Heart left ventricle (tissue), 13 donors: ENCODE data around the gene TEX101.
"Not testable (repeated sequence)": the region's sequence is repeated elsewhere in the genome, so short reads cannot be mapped to it uniquely, and the experiment has no call there.

ENCODE experiments used
- POLR2A ChIP-seq, 2 donors: fragments of 450-650 bp; IDR thresholded peaks; one replicate each; pipeline ENCODE4 v1.6.1; 2017; ENCODE audit warnings: antibody characterized with exemption in 2 of 2, mild to moderate bottlenecking in 2 of 2, moderate library complexity in 2 of 2
- TF ChIP-seq, protein P1 (sequence below), 12 donors: fragments of 200-600 bp; sonication (generic) in 4 of 12; IDR thresholded peaks; one replicate each; pipeline versions ENCODE4 v1.5.0 to v1.8.0; 2018 to 2022; ENCODE audit warnings: antibody characterized with exemption in 12 of 12, mild to moderate bottlenecking in 5 of 12
- donor health status: ischemic (EF 13 %, LVEDD 7.1; RV severe dilation, severe dysfunction).
- donor health status: DM: no; HTN: yes; CAD: no.
- donor health status: DM: no; HTN: no; CAD: no.
- donor health status: ischemic (EF 25% LVEDD 6.9; RV normal size, moderate dysfunction).
- donor health status: ischemic (EF 25% LVEDD 5.7; RV mildly dilated, moderate dysfunction).
- donor health status: ischemic (EF 35%, LVEDD 5.7; RV mildly dilated, moderate dysfunction).
- donor health status: nonischemic (EF 11% LVEDD 7.7; RV severe dilation, severe dysfunction).
- donor health status: DM: yes; HTN: yes; CAD: no.
- donor health status: PGD.
- donor health status: ischemic (EF 29% LVEDD 5.4; RV normal size, mild dysfunction).
- donor health status: nonischemic (EF 23%, LVEDD 6.1; RV moderate dilation, normal function).

DNA sequence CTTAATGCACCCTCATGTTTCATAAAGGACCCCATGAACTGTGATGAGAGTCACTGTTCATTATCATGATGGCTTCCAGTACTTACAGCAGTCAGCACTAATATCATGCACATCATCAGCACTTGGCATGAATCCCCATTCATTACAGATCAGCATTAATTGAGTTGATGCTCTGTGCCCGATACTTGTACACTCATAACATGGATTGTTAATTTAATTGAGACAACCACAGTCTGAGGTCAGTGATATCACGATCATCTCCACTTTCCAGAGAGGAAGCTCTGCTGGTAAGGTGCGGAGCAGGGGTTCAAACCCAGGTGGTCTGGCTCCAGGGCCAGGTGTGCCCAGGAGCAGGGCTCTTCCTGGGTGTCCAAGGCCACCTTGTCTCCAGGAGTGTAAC, 21.2 kb upstream of the TEX101 start:
- TF ChIP-seq, protein P1, sequence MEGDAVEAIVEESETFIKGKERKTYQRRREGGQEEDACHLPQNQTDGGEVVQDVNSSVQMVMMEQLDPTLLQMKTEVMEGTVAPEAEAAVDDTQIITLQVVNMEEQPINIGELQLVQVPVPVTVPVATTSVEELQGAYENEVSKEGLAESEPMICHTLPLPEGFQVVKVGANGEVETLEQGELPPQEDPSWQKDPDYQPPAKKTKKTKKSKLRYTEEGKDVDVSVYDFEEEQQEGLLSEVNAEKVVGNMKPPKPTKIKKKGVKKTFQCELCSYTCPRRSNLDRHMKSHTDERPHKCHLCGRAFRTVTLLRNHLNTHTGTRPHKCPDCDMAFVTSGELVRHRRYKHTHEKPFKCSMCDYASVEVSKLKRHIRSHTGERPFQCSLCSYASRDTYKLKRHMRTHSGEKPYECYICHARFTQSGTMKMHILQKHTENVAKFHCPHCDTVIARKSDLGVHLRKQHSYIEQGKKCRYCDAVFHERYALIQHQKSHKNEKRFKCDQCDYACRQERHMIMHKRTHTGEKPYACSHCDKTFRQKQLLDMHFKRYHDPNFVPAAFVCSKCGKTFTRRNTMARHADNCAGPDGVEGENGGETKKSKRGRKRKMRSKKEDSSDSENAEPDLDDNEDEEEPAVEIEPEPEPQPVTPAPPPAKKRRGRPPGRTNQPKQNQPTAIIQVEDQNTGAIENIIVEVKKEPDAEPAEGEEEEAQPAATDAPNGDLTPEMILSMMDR (IDR thresholded peaks at IDR 0.05) = not testable (repeated sequence)
- not testable (repeated sequence) for TF ChIP-seq POLR2A (IDR thresholded peaks at IDR 0.05)
